Mesodermal cell (in vitro differentiated cells): ENCODE measurements around the gene SLFNL1.
A peak's percentile ranks its signal among the peaks of the same experiment; 100 is the strongest.

Experiments used
- H3K27ac ChIP-seq: 2 replicates; pipeline ENCODE4 v1.7.0; 2013; ENCODE audit warnings: mild to moderate bottlenecking, low read depth, low read length, moderate library complexity; ENCODE audit not compliant: severe bottlenecking
- H3K36me3 ChIP-seq: 2 replicates; pipeline ENCODE4 v1.7.1; 2013; ENCODE audit warnings: mild to moderate bottlenecking, low read length, moderate library complexity; ENCODE audit not compliant: control insufficient read depth, insufficient read depth
- H3K4me1 ChIP-seq: one replicate; pipeline ENCODE4 v1.7.1; 2013; ENCODE audit warnings: mild to moderate bottlenecking, low read length; ENCODE audit not compliant: insufficient read depth, control insufficient read depth, poor library complexity, severe bottlenecking
- H3K4me3 ChIP-seq: 2 replicates; pipeline ENCODE4 v1.7.0; 2013; ENCODE audit warnings: low read length, control low read depth, mild to moderate bottlenecking; ENCODE audit not compliant: insufficient read depth, poor library complexity, severe bottlenecking; ENCODE audit errors: extremely low read depth
- H3K9me3 ChIP-seq: 2 replicates; pipeline ENCODE4 v1.7.1; 2013; ENCODE audit warnings: mild to moderate bottlenecking, low read length, moderate library complexity; ENCODE audit not compliant: control insufficient read depth
- WGBS, 2 experiments: methylation state at CpG; one replicate each; pipeline ENCODE4 v1.1.5; 2013; ENCODE audit warnings: missing lambda C conversion rate in 2 of 2; ENCODE audit not compliant: insufficient coverage in 2 of 2; 5-methylcytosine and 5-hydroxymethylcytosine counted together

SLFNL1 gene

GRCh38 chr1:41009466-41009865 is 12.1 kb downstream of the SLFNL1 start:
- peaks cover 25% of the 10 kb centered on the region for H3K4me1 ChIP-seq
- H3K4me3 ChIP-seq, result no peak overlapping the region
- H3K9me3 ChIP-seq, result no peaks in the 10 kb centered on the region
- H3K27ac ChIP-seq, result no peak overlapping the region
- peaks cover 100% of the 10 kb centered on the region for H3K36me3 ChIP-seq
- 90 to 100% methylated on average over 7 of the region's 8 CpGs for WGBS, 2 experiments

DNA sequence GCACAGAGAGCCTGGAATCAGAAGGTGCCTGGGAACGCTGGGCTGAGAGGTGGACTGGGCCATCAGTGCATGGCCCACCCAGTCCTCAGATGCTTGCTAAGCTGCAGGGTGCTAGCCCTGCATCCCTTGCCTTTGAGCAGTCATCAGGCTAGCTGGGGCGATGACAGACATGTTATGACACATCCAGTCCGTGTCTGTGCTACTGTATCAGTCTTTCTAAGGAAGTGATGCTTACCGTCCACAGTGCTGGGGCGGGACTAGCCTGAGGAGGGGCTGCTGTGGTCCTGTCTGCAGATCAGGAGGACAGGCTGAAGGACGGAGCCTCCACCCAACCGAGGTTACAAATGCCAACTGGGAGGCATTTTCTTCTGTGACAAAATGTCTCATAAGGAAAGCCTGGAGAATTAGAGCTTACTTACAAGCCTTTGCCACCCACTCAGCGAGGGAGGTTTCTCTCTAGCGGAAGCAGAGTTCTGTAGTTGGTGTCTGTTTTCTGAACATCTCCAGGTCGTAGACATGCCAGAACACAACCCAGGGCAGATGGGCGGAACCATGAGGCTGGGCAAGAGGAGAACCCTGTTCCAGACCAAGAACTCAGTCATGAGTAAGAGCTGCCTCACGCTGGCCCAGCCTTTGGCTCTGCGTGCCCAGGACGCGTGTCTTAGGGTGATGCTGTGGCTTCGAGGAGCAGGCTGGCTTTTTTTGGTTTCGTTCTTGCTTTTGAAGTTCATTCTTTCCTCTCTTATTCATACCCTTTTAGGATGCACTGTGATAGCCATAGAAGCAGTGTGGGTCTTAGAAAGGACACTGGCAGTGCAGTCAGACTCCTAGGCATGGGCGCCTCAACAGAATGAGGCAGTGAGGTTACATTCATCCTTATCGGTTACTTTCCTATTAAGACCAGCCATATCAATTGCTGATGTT is 14.3 kb downstream of the SLFNL1 start:
- Histone ChIP-seq H3K4me3 (no peak overlapping the region), H3K36me3 (peaks cover 99% of the 10 kb centered on the region), H3K9me3 (no peaks in the 10 kb centered on the region), H3K27ac (peak overlapping the region; percentile 60), H3K4me1 (peaks cover 19% of the 10 kb centered on the region)
- 95 to 98% methylated on average over 14 of the region's 19 CpGs for WGBS, 2 experiments

- peaks cover 99% of the 10 kb centered on the region for H3K36me3 ChIP-seq
Measured at GRCh38 chr1:41005876-41006275, 15.6 kb downstream of the SLFNL1 start.

GRCh38 chr1:41003640-41004220 is 17.8 kb downstream of the SLFNL1 start:
- peaks cover 98% of the 10 kb centered on the region for H3K36me3 ChIP-seq
- peaks cover 19% of the 10 kb centered on the region for H3K4me1 ChIP-seq
- 94 to 96% methylated on average over 10 to 11 of the region's 11 CpGs for WGBS, 2 experiments
- no peak overlapping the region for H3K4me3 ChIP-seq
- H3K27ac ChIP-seq, result no peak overlapping the region
- no peaks in the 10 kb centered on the region for H3K9me3 ChIP-seq

More at GRCh38 chr1:41005876-41006275, 15.6 kb downstream of the SLFNL1 start:
- 90 to 93% methylated on average over 2 to 3 of the region's 5 CpGs for WGBS, 2 experiments
- H3K4me1 ChIP-seq, result peaks cover 19% of the 10 kb centered on the region
- no peak overlapping the region for H3K4me3 ChIP-seq
- H3K9me3 ChIP-seq, result no peaks in the 10 kb centered on the region
- H3K27ac ChIP-seq, result no peak overlapping the region

- peaks cover 98% of the 10 kb centered on the region for H3K36me3 ChIP-seq
- peaks cover 18% of the 10 kb centered on the region for H3K4me1 ChIP-seq
- no peak overlapping the region for H3K4me3 ChIP-seq
- H3K9me3 ChIP-seq, result no peaks in the 10 kb centered on the region
- 91 to 98% methylated on average over 9 of the region's 9 CpGs for WGBS, 2 experiments
- no peak overlapping the region for H3K27ac ChIP-seq
Measured at GRCh38 chr1:41003127-41003639, 18.3 kb downstream of the SLFNL1 start.

GRCh38 chr1:40998668-40999067 is 22.9 kb downstream of the SLFNL1 start:
- Histone ChIP-seq H3K36me3 (peaks cover 95% of the 10 kb centered on the region), H3K27ac (no peak overlapping the region)
- 97 to 100% methylated on average over 1 to 2 of the region's 4 CpGs for WGBS, 2 experiments

GRCh38 chr1:40997096-40997495 is 24.4 kb downstream of the SLFNL1 start:
- H3K4me1 ChIP-seq, result no peaks in the 10 kb centered on the region
- H3K9me3 ChIP-seq, result no peaks in the 10 kb centered on the region
- H3K4me3 ChIP-seq, result no peak overlapping the region
- peaks cover 96% of the 10 kb centered on the region for H3K36me3 ChIP-seq
- WGBS, 2 experiments, result 84 to 92% methylated on average over 5 to 6 of the region's 8 CpGs
- no peak overlapping the region for H3K27ac ChIP-seq

More at GRCh38 chr1:40998668-40999067, 22.9 kb downstream of the SLFNL1 start:
- H3K4me3 ChIP-seq, result no peak overlapping the region
- H3K9me3 ChIP-seq, result no peaks in the 10 kb centered on the region
- H3K4me1 ChIP-seq, result no peaks in the 10 kb centered on the region

DNA sequence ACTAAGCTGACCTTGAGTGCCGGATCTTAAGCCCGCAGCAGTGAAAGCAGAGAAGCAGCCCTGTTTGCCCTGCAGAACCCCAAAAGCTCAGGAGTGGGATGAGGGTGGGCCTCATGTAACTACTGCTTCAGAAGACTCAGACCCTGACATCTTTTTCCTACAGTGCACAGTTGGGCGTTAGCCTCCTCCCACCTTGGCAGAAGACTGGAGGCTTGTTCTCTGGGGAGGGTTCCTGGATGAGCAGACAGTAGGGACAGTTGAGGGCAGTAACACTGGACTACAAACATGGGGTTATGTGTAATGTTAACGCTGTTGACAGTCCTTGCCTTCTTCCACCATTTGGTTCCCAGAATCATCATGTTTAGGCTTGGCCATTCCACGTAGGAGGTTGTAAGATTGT is 32.5 kb downstream of the SLFNL1 start:
- peaks cover 100% of the 10 kb centered on the region for H3K36me3 ChIP-seq
- peaks cover 9% of the 10 kb centered on the region for H3K4me1 ChIP-seq
- no peak overlapping the region for H3K4me3 ChIP-seq
- H3K9me3 ChIP-seq, result no peaks in the 10 kb centered on the region
- 100% methylated on average over 2 to 3 of the region's 5 CpGs for WGBS, 2 experiments
- H3K27ac ChIP-seq, result no peak overlapping the region

DNA sequence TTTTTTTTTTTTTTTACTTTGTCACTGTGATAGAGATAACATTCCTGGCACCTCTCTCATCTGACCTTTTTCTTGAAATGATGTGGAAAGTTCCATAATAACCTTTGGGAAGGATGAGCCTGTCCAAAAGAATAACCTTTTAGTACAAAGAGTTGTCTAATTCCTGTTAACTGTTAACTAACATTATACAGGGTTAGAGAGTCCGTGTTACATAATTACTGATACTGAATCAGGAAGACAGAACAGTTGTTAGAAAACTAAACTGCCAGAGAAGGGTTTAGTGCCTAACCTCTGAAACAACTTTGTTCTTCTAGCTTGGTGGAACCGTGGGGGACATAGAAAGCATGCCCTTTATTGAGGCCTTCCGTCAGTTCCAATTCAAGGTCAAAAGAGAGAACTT is 33.2 kb downstream of the SLFNL1 start:
- H3K36me3 ChIP-seq, result peaks cover 100% of the 10 kb centered on the region
- H3K4me3 ChIP-seq, result no peak overlapping the region
- peaks cover 15% of the 10 kb centered on the region for H3K4me1 ChIP-seq
- 100% methylated on average over 2 to 3 of the region's 3 CpGs for WGBS, 2 experiments
- H3K27ac ChIP-seq, result no peak overlapping the region
- H3K9me3 ChIP-seq, result no peaks in the 10 kb centered on the region

DNA sequence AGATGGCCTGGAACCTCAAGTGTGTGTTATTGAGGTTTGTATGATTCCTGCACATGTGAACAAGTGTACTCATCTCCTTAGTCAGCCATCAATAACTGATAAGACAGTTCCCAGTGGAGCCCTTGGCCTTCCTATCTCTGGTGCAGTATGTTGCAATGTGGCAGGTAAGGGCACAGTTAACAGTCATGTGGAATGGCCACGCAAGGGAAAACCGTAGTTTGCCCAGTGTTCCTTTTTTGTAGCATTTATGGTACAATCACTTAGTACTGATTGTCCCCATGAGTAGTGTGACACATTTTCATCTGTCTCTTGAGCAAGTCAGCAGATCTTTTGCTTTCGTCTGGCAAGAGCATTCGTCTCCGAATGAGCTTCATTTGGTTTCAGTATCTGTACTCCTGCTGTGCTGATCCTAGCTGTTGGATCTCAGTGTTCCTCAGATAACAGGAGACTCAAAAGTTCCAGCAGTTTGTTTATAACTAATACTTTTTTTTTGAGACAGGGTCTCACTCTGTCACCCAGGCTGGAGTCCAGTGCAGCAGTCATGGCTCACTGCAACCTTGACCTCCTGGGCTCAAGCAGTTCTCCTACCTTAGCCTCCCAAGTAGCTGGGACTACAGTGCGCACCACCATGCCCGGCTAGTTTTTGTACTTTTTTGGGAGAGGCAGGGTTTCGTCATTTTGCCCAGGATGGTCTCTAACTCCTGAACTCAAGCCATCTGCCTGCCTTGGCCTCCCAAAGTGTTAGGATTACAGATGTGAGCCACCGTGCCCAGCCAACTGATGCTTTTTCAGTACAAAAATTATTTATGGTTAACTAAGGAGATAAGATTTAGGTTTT is 33.9 kb downstream of the SLFNL1 start:
- H3K36me3 ChIP-seq, result peaks cover 100% of the 10 kb centered on the region
- WGBS, 2 experiments, result 90 to 94% methylated on average over 8 of the region's 9 CpGs
- H3K27ac ChIP-seq, result no peak overlapping the region
- no peak overlapping the region for H3K4me3 ChIP-seq
- no peaks in the 10 kb centered on the region for H3K9me3 ChIP-seq
- H3K4me1 ChIP-seq, result peaks cover 19% of the 10 kb centered on the region
